ENCODE results near the gene CLMN.

- no peak for TF ChIP-seq EZH2 (IDR thresholded peaks at IDR 0.05; ENCODE audit: borderline replicate concordance, low read depth, low read length, severe bottlenecking)
- no peak for TF ChIP-seq CTCF (IDR thresholded peaks at IDR 0.05; ENCODE audit: extremely low read depth in 1 of 2, insufficient read depth in 1 of 2, low read depth in 1 of 2, low read length in 2 of 2)
- no peak for TF ChIP-seq POLR2A (IDR thresholded peaks at IDR 0.05; ENCODE audit: low read depth, low read length)
Observed at GRCh38 chr14:95222870-95223398, 96.8 kb downstream of the CLMN start.
